ENCODE measurements around the gene SCN1B.

Gene SCN1B

DNA sequence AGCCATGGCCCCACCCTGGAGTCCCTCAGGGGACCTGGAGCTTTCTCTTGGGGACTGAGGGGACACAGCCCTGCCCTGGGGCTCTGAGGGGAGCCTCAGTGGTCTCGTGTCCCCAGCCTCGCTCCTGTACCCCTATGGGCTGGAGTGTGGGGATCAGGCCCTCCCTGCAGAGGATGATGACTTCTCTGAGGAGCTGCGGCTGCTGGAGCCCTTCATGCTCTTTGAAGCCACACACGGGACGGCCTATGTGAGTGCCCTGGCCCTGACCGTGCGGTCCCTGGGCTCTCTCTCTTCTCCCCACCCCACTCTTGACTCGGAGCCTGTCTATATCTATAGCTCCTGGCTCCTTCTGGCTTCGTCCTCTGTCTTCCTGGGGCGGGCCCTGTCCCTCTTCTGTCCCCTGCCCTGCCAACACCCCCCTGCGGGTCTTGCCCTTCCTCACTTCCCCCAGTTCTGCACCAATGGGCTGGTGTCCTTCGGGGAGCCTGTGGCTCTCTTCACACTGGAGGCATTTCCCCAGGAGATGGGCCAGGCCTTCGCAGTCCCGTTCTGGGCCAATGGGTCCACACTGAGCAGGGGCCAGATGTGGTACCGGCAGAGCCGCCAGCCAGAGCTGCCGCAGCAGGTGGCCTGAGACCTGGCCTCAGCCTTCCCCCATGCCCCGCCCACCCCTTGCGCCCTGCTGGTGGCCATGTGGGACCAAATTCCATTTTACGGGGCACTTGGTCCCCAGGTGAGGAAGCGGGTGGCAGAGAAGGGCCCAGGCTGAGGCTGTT lies 44.3 kb downstream of the SCN1B start:
- DNase-seq (ENCODE audit: low read depth) = no peak

DNA sequence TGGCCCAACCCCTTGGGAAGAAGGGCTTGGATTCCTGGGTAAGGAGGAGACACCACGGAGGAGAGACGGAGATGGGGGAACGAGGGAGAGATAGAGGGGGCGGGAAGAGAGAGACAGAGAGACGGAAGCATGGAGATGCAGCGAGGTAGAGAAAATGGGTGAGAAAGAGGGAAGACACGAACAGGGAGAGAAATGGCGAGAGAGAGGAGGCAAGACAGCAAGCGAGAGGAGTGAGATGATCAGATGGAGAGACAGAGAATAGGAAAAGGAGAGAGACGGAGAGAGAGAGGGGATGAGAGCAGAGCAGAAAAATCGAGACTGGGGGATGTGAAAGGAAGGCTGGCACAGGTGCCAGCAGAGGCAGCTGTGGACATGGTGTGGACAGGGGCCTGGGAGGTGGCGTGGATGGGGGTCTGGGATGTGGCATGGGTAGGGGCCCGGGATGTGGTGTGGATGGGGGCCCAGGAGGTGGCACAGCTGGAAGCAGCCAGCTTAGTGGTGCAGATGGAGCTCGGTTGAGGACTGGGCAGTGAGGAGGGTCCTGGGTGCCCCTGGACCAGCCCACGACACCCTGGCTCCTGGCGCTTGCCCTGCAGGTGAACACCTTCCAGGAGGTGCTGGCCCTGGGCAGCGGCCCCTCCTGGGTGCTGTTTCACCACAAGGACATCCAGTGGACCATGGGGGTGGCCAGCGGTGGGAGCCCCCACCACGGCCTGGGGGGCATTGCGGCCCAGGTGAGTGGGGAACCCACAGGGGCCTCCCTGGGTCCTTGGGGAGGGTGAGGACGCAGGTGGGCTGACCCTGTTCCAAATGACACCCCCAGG lies 45.1 kb downstream of the SCN1B start:
- no peak for DNase-seq (ENCODE audit: low read depth)

DNA sequence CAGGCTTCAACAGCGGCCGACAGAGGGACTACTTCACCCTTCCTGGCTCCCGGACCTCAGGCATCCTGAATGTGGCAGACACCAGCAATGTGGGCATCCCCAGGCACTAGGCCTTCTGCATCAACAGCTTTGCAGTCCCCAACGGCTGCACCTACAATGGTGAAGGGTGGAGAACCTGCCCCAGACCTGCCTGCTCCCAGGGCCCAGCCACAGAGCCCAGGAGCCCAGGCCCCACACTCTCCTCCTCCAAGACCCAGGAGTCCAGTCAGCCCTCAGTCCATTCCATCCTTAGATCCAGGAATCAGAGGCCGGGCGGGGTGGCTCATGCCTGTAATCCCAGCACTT lies 45.7 kb downstream of the SCN1B start:
- no peak for DNase-seq (ENCODE audit: low read depth)

DNA sequence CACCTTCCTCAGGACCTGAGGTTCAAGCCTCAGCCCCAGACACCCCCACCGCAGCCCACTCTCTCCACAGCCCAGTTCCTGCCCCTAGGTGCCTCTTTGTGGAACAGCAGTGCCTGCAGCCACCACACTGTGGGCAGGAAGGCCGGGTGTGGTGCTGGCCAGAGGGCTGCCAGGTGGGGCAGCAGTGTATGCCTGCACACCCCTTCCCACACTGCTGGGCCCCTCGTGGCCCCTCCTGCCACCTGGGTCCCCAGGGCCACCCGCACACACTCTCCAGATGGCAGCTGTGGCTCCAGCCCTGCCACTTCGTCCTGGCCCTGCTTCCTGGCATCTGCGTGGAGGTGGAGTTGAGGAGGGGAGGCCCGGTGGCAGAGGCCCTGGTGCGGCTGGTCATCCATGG lies 46.4 kb downstream of the SCN1B start:
- DNase-seq (ENCODE audit: low read depth) = no peak

DNA sequence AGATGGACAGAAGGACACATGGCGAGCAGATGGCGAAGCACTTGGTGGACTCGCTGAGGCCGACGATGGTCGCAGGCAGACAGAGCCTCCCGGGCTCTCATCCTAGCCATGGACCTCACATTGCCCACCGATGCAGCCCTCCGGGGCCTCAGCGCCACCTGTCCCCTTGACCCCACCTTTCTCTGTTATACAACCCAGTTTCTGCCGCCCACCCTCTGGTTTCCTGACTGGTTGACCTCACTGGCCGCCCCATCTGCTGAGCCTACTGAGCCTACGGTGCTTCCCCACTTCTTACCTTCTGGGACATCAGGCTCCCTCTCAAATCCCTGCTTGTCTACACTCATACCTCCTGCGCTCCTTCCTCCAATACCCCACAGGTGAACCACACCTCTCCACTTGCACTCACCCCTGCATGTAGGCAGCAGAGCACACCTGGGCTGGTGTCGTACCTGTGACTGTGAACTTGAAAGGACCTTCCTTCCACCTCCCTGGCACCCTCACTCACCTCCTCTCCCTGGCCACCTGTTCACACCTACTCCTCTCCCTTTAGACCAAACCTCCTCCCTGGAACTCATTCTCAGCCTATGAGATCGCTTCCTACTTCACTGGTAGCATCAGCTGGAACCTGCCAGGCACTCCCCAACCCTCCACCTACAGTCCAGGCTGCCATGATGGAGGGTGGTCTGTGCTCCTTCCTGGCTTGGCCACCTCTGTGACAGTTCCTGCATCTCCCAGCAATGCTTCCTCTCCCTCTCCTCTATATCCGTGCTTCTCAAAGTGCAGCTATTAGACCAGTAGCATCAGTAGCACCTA lies 47.3 kb downstream of the SCN1B start:
- DNase-seq (ENCODE audit: low read depth) = no peak

DNA sequence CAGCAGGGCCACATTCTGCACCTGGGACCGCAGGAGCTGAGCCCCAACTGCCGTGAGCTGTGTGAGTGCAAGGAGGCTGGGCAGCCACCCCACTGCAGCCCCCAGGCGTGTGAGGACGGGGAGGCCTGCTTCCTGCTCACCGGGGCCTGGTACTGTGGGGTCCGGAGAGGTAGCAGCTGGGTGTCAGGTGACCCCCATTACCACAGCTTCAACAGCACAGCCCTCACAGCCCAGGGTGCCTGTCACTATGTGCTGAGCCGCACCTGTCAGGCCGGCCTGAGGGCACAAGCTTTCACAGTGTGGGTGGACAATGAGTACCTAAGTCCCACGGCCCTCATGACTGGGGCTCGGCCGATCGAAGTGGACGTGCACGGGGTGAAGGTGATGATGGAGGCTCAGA lies 49.6 kb downstream of the SCN1B start:
- no peak for DNase-seq (ENCODE audit: low read depth)

DNA sequence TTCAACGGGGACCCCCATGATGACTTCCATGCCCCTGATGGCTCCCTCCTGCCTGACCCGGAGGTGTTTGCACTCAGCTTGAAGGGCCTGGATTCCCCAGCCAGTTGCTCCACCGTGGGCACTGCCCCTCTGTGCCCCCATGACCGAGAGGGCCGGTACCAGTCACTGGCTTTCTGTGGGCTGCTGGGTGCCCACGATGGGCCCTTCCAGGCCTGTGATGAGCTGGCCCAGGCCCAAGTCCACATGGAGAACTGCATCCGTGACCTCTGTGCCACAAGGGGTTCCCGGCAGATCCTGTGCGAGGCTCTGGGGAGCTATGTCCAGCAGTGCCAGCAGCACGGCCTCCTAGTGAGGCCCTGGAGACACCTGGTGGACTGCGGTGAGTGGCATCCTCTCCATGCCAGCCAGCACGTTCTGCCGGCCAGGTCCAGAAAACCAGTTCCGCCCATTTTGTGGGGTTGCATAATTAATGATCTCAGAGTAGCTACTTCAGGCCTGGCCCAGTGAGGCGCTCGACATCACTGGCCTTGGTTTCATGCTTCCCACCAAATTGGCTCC lies 50.4 kb downstream of the SCN1B start:
- no peak for DNase-seq (ENCODE audit: low read depth)

DNA sequence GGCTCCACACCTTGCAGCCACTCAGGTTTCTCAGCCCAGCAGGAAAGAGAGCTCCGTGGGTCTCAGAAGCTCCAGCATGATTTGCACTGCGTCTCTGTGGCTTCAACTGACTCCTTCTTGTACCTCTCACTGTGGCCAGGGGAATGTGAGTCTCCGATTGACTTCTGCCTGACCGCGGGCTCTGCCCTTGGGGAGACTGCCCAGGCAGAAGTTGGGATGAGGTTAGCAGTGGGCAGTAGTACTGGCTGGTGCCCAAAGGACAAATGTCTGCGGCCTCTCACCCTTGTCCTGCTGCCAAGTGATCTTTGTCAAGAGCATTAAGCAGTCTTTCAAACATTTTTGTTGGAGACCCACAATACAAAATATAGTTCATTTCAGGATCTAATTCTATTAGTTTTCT lies 50.9 kb downstream of the SCN1B start:
- DNase-seq (ENCODE audit: low read depth) = no peak

DNA sequence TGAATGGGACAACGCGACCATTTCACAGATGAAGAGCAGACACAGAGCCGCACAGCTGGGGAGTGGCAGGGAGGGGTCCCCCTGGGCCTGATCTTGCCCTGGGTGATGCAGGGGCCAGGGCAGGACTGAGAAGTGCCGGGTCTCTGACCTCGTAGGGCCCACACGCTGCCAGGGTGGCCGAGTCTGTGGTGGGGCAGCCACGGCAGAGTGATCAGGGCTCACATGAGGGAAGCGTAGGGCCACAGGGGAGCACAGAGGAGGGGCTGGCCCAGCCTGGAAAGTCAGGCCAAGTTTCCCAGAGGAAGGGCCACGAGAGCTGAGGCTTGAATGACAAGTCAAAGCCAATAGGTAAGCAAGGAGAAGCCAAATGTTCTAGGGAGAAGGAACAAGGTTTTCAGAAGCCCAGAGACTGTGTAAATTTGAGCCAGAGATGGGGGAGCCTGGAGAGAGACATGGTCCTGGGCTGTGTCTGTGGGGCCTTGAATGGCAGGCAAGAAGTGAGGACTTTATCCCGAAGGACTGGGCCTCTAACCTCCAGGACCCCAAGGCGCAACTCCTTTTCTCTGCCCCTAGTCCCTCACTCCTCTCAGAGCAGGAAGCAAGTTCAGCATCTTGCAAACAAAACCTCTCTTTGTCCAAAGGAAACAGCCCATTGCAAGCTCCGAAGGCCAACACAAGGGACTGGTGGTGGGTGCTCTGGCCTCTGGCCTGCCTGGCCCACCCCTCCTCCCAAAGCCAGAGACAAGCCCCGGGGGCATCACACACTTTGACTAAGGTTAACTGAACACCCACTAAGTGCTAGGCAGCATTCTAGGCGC lies 53.6 kb downstream of the SCN1B start:
- DNase-seq (ENCODE audit: low read depth) = no peak

DNA sequence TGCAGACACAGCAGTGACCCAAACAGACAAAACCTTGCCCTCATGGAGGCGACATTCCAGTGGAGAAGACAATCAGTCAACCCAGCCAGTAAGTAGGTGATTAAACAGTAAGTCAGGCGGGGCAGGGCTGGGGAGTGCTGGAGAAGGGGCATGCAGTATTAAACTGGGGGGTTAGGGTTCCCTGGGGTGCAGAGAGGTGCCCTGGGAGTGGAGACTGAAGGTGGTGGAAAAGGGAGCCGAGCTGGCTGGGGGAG lies 54.2 kb downstream of the SCN1B start:
- no peak for DNase-seq (ENCODE audit: low read depth)

DNA sequence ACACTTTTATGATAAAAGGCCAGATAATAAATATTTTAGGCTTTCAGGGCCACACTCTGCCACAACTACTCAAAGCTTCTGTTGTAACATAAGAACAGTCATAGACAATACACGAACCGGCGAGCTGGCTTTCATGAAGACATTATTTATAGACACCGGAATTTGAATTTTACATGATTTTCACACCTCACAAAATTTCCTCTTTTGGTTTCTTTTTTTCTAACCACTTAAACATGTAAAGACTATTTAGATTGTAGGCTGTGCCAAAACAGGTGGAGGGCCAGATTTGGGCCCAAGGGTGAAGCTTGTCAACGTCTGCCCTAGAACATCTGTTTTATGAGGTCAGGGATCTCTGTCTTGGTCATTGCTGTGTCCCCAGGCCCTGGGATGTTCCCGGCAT lies 55.7 kb downstream of the SCN1B start:
- no peak for DNase-seq (ENCODE audit: low read depth)

DNA sequence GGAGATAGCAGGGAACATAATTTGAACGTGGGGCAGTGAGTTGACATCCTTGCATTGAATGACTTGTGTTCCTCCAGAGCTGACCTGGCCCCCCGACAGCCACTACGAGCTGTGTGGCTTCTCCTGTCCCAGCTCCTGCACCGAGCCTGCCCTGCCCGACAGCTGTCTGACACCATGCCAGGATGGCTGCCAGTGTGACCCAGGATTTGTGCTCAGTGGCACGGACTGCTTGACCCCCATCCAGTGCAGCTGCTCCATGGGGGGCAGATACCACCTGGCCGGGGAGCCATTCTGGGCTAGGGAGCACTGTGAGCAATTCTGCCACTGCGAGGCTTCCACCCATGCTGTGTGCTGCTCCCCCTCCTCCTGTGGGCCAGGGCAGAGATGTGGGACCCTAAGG lies 56.2 kb downstream of the SCN1B start:
- DNase-seq (ENCODE audit: low read depth) = no peak

DNA sequence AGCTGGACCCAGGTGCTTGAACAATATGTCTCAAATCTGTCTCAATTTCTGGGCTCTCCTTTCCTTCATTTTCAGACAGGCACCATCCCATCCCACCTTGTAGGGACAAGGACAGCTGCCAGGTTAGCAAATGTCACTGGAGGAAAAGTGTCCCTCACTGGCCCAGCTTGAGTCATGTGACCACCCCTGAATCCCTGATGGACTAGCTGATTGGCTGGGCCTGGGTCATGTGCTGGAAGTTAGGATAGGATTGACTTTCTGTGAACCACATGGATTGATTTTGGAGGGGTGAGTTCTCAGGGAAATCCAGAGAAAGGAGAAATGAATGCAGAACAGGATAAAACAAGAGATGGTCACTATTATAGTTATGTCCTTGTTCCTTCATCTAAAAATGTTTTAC lies 57.1 kb downstream of the SCN1B start:
- no peak for DNase-seq (ENCODE audit: low read depth)

DNA sequence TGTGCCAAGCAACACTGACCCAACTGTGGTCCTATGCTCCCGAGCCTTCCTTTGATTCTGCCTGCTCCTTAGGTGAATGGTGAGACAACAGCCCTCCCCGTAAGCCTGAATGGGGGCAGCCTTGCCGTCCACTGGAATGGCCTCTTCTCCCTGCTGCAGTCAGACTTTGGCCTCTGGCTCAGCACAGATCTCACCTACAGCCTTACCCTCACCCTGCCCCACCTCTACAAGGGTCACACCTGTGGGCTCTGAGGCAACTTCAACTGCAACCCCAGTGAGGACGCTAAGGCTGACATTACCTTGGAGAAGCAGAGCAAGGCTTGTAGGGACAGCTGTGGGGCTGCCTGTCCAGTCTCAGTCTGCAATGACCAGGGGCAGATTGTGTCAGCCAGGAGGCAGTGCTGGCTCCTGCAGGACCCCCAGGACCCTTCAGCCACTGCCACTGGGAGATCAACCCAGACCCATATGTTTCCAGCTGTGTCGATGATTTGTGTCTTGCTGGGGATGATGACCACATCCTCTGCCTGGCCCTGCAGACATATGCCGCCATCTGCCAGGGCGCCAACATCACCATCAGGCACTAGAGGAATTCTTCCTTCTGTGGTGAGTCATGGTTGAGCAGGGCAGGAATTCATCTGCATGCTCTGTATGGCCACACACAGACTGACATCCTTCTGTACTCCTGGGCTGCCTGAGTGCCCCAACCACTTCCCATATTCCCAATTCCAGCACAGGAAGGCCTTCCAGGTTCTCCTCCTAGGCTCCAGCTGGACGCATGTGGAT lies 58.1 kb downstream of the SCN1B start:
- no peak for DNase-seq (ENCODE audit: low read depth)

DNA sequence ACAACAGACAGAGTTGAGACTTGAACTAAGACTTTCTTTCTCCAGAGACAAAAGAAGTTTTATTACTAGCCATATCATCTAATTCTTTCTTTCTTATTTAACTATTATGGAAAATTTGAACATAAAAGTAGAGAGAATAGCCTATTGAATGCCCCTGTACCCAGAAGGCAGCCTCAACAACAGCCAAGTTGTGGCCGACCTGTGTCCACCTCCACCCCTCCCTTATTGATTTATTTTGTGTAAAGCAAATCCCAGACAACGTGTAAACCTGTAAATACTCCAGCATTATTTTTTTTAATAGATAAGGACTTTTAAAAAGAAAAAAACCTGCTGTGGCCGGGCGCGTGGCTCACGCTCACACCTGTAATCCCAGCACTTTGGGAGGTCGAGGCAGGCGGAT lies 59.3 kb downstream of the SCN1B start:
- no peak for DNase-seq (ENCODE audit: low read depth)

Data from stimulated activated CD4-positive, alpha-beta T cell treated with anti-CD3 and anti-CD28 coated beads, Interleukin-2, amount 100 ng/mL, for 4 hours (primary cell).